Left kidney (tissue), 2 donors: ENCODE measurements around the gene TIMM10B. TPM values are rescaled to one million over a fixed set of nuclear protein-coding genes. Genes with fewer than 3 reads are reported as not detected.
A peak's percentile ranks its signal among the peaks of the same experiment; 100 is the strongest.

Experiments used
- DNase-seq: peaks from one replicate; pipeline ENCODE4 v3.0.0-alpha.2; 2013
- polyA plus RNA-seq: library from polyadenylated mRNA; unstranded; fragments of 120-200 nt; gene quantifications from one replicate; pipeline ENCODE4 v1.2.1, GENCODE V29; 2013; ENCODE audit not compliant: insufficient read length

The TIMM10B gene
- polyA plus RNA-seq, 1 donor: 40.9 TPM

- peak; percentile 95 for DNase-seq
Measured at GRCh38 chr11:6468712-6469495, 12.4 kb upstream of the TIMM10B start.

- no peak for DNase-seq
Measured at GRCh38 chr11:6469599-6469998, 11.7 kb upstream of the TIMM10B start.

DNA sequence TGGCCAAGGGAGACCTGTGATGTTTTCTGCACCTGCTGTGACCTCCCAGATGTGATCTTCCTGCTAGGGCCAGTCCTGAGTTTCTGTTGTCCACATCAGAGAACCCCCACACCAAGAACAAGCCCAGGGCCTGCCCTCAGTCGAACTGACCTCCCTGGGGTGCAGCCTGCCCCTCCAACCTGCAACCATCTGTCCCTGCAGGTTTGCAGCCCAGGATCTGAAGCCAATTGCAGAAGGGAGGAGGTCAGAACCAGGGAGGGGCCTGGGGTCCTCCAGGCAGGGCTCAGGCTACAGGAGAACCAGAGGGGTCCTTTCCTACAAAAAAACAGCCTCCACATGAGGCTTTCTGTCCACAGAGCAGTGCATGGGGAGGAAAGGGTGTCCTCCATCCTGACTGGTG lies 8.4 kb upstream of the TIMM10B start:
- no peak for DNase-seq

DNA sequence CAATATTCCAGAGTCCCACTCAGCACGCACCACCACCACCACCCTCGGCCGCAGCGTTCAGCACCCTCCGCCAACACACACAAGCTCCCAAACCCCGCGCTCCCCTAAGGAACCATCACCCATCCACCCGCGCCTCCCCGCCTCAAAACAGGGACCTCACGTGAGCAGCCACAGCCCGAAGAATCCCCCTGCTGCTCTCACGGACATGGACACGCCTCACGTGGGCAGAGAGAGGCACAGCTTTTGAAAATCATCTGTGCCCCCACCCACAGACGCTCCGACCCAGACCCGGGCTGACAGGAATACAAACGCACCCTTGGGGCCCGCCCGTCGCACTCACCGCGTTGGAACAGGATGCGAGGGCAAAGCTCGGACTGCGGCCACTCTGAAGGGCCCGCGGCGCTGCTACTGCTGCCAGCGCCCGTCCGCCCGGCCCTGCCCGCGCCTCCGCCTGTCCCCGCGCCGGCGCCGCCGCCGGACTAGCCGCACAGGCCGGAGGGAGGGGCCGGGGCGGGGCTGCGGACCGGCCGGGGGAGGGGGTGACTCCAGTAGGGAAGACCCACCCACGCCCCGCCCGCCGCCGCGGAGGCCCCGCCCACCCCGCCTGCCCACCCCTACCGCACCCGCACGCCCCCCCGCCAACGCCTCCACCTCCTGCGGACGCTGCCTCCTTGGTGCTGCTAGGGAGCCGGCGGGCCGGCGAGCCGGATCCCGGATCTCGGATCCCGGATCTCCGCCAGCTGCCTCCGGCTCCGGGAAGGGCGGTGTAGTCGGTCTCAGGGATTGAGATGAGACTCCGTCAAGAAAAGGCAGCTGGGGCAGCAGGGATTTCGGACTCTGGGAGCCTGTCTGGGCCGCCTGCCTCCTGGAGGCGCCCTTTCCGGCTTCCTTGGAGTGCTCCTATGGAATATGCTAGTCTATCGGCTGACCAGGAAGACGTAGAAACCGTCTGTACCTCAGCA lies 7.6 kb upstream of the TIMM10B start, which contains the start of gene TRIM3:
Gene TRIM3, minus strand, starts transcription at position 491 of the 962 bp plus-strand sequence. CDS start 8,246 bp downstream, outside the sequence.
- peak; percentile 88 for DNase-seq

- DNase-seq: no peak
Measured at GRCh38 chr11:6474413-6474792, 6.9 kb upstream of the TIMM10B start.

- DNase-seq: no peak
Measured at GRCh38 chr11:6474806-6475500, 6.3 kb upstream of the TIMM10B start.

GRCh38 chr11:6475936-6476335 lies 5.4 kb upstream of the TIMM10B start:
- DNase-seq: no peak

GRCh38 chr11:6476571-6476970 lies 4.7 kb upstream of the TIMM10B start:
- no peak for DNase-seq

DNA sequence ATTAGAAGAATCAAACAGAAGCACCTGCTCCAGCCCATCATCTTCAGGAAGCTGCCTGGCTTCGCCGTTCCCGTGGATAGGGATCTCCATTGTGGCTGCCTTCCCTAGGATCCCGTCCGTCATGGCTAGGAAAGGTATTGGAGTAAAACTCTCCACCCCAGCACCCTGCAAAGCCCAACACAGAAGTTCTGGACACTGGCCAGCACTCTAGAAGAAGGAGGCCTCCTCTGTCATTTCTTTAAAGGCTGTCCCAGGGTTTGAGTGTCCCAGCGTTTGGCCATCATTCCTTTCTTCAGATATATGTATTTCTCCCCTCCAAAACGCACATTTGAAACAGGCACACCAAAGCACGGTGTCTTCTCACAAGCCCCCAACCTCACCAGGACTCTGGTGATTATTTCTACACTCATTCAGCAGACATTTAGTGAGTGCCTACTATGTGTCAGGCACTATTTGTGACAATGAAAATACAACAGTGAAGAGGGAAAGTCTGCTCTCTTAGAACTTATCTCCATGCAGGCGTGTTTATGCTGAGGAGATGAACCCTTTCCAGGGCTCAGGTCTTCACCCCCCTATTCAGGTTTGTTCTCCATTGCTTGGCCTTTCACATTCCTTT lies 894 bp upstream of the TIMM10B start:
- DNase-seq: no peak

- DNase-seq: no peak
Measured at GRCh38 chr11:6481924-6482275, 599 bp downstream of the TIMM10B start.

DNA sequence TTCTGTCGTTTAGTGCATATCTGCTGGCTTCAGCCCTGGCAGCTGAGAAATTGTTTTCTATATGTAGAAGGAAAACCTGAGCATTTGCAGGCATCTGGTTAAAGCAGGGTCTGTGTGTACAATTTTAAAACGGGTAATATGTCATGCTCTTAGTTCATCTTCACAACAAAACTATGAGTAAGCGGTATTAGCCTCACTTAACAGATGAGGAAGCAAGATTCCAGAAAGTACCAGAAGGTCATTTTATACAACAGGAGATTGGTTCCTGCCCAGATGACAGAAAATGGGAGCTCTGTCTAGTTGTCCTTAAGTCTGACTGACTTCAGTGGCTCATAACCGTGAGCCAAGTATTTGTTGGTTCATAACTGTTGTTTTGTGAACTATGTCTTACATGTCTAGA lies 1.1 kb downstream of the TIMM10B start:
- DNase-seq: no peak

DNA sequence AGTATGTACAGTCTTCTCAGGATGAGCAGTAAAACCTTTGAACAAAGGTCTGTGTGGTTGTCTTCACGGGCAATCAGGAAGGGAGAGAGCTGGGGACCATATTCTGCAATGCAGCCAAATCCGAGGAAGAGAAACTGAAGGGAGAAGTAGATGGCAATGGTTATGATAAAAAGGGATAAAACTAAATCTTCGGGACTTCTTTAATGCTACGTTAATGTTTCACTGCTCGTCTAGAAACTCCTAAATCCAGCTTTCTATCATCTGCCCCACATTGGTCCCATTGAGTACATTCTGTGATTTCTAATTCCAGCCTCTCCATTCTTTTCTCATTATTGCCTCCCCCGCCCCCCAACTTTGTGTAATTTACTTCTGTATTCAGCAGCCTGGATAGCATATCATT lies 1.7 kb downstream of the TIMM10B start:
- DNase-seq: no peak

GRCh38 chr11:6485661-6486060 lies 4.4 kb downstream of the TIMM10B start:
- no peak for DNase-seq

DNA sequence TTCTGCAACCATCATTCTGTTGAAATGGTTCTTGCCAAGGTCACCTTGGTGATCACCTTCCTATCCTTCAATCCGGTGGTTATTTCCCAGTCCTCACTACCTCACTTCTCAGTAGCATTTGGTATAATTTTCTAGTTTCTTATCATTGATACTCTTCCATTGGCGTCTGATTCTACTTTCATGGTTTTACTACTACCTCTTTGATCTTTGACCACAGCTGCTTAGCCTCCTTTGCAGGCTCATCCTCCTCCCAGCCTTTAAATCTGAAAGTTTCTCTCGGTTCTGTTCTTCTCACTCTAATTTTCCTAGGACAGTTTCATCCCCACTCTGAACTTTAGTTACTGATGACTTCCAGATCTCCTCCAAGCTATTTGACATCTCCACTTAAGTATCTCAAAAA lies 5.0 kb downstream of the TIMM10B start:
- DNase-seq: no peak

- no peak for DNase-seq
Measured at GRCh38 chr11:6486938-6487337, 5.6 kb downstream of the TIMM10B start.

- DNase-seq: no peak
Measured at GRCh38 chr11:6488342-6488741, 7.0 kb downstream of the TIMM10B start.

DNA sequence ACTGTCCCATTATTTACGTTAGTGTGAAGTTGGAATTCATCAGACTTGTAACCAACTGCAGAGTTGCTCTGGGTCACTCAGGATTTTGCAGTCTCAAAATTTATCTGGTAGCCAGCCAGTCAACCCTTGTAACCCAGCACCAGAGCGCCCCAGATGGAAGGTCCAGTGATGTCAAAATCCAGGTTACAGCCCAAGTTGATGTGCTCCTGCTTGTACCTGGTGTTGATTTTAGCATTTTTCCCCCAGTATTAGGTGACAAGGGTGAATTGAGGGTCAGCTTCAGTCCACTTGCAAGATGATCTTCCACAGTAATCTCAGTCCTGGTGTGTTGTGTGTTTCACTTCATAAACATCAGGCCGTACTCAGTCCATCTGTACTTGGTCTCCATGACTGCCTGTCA lies 7.5 kb downstream of the TIMM10B start:
- DNase-seq: no peak

DNA sequence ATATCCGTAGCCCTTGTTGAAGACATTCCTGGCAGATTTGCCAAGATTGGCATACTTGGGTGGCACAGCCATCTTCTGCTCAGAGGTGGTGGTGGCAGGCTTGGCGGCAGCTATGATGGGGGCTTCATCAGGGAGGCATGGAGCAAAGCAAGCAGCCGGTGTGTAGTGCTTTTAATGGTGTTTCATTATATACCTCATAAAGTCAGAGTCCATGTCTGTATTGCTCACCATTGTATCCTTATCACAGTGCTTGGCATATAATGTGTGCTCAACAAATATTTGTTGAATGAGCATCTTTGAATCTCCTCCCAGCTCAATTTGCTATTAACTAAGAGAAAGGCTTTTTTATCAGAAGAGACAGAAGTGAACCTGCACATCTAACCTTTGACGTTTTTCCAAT lies 8.0 kb downstream of the TIMM10B start:
- no peak for DNase-seq

DNA sequence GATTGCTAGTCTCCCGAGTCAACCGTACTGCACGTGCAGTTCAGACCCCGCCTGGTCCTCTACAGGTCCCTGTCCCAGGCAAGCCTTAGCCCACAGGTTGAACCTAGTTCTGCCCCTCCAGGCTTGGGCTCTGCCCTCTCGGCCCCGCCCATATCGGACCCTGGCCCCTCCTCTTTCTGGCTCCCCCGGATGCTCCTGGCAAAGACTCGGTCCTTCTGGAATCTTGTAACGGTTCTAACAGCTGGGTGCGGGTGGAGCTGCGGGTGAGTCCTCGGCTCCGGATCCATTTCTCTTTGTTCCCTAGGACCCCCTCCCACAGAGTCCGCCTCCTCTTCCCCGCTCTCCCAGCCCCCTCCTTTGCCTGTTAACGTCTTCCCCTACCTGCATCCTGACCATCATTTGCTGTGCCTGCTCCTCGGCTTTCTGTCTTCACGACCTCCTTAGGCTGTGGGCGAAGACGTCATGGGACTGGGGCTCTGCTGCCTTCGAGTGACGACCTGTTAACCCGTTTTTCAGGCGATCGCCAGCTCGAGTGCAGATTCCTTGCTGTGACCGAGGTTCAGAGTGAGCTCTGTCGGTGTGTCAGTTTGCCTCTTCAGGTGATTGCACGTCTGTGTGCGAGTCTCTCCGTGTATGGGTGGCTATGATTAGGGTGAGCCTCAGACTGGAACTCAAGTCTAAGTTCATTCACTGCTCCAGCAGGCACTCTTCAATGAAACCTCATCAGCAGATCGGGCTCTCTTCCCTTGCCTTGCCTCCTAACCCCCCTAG lies 16.0 kb downstream of the TIMM10B start, which contains the start of gene DNHD1:
Gene DNHD1, plus strand, starts transcription at position 212 of the 771 bp plus-strand sequence. CDS start 936 bp downstream, outside the sequence.
- DNase-seq: no peak

DNA sequence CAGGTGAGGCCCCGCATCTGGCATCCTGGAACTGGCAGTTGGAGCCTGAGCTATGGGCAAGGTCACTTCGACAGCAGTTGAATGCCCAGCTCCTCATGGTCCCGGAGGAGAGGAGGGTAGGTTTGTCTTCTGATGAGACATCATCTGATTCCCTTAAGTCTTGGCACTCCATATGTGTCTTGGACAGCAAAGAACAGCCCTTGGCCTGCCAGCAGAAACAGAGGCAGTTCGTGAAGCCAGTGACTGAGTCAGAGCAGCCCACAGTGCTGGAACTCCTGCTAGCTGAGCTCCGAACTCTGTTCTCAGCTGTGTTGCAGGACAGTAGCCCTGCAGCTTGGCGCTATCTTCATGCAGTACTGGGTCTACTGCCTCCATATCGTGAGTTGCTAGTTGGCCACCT lies 16.8 kb downstream of the TIMM10B start:
- DNase-seq: no peak

DNA sequence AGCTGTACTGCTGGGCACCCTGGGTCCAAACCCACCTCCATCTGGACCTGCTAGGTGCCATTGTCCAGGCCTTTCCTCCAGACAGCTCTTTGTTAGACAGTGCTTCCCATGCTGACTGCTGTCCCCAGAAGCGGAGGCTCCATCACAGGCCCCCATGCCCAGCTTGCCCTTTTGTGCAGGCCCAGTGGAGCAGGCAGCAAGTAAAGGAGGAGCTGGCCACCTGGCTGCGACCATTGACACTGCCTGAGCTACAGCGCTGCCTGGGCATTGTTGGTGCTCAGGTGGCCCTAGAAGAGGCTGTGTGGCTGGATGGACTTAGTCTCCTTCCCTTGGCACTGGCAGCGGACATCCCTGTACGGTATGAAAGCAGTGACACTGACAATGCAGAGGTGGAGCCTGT lies 17.2 kb downstream of the TIMM10B start:
- no peak for DNase-seq
